Measurements from ENCODE around the gene POLK. TPM values are rescaled to one million over a fixed set of nuclear protein-coding genes. Genes with fewer than 3 reads are reported as not detected.

Gene POLK
- total and polyA plus RNA-seq, 4 donors, result 3.7 to 20.6 (median 9.8) TPM

GRCh38 chr5:75588666-75589065 lies 77.0 kb downstream of the POLK start:
- peaks cover 0 to 17% (median 4%) of the 10 kb centered on the region in 4 donors for H3K36me3 ChIP-seq (ENCODE audit: control insufficient read depth in 4 of 4, insufficient read depth in 3 of 4, low read depth in 1 of 4, low read length in 3 of 4)
- no peak for DNase-seq (ENCODE audit: low spot score)
- 97% methylated on average over 3 of the region's 3 CpGs for WGBS

GRCh38 chr5:75600535-75600934 lies 88.8 kb downstream of the POLK start:
- no peak for TF ChIP-seq FOXA1 (IDR thresholded peaks at IDR 0.05)
- no peak for TF ChIP-seq HNF4A (conservative IDR thresholded peaks at IDR 0.05)
- TF ChIP-seq ZBTB33 (IDR thresholded peaks at IDR 0.05), result no peak
- no peak for TF ChIP-seq GABPA (IDR thresholded peaks at IDR 0.05 in 1 of 2, conservative IDR thresholded peaks at IDR 0.05 in 1 of 2)
- TF ChIP-seq TAF1 (conservative IDR thresholded peaks at IDR 0.05), result no peak
- TF ChIP-seq RXRA (IDR thresholded peaks at IDR 0.05), result no peak
- no peak for TF ChIP-seq FOXA2 (IDR thresholded peaks at IDR 0.05)
- TF ChIP-seq YY1 (IDR thresholded peaks at IDR 0.05), result no peak
- no peak for TF ChIP-seq ATF3 (IDR thresholded peaks at IDR 0.05)
- TF ChIP-seq NR2F2 (IDR thresholded peaks at IDR 0.05), result no peak
- no peak for TF ChIP-seq REST (IDR thresholded peaks at IDR 0.05)
- no peak for TF ChIP-seq EGR1 (IDR thresholded peaks at IDR 0.05; ENCODE audit: low read depth in 2 of 2)
- TF ChIP-seq SP1 (IDR thresholded peaks at IDR 0.05), result no peak
- TF ChIP-seq HNF4G (IDR thresholded peaks at IDR 0.05), result no peak
- TF ChIP-seq CTCF (IDR thresholded peaks at IDR 0.05; ENCODE audit: low read depth, low read length, missing input control), result no peak
- no peak for TF ChIP-seq JUND (IDR thresholded peaks at IDR 0.05)
- TF ChIP-seq RAD21 (IDR thresholded peaks at IDR 0.05), result no peak

More at GRCh38 chr5:75588666-75589065, 77.0 kb downstream of the POLK start:
- H3K27ac ChIP-seq (ENCODE audit: low read depth in 1 of 2, low read length in 2 of 2), result no peak overlapping the region
- no peak overlapping the region for H3K4me3 ChIP-seq (ENCODE audit: low read depth in 1 of 3, low read length in 3 of 3)
- no peaks in the 10 kb centered on the region for H3K9me3 ChIP-seq (ENCODE audit: control insufficient read depth in 4 of 4, low read length in 3 of 4)
- H3K4me1 ChIP-seq (ENCODE audit: control insufficient read depth in 4 of 4, insufficient read depth in 4 of 4, low read length in 3 of 4), result peaks cover 0 to 2% (median 0%) of the 10 kb centered on the region in 4 donors
- no peaks in the 10 kb centered on the region for H3K27me3 ChIP-seq (ENCODE audit: control insufficient read depth in 4 of 4, insufficient read depth in 4 of 4, low read length in 3 of 4)
- TF ChIP-seq RXRA (IDR thresholded peaks at IDR 0.05) (no peak), FOXA2 (IDR thresholded peaks at IDR 0.05) (no peak), FOXA1 (IDR thresholded peaks at IDR 0.05) (no peak), ATF3 (IDR thresholded peaks at IDR 0.05) (no peak), TAF1 (conservative IDR thresholded peaks at IDR 0.05) (no peak), NR2F2 (IDR thresholded peaks at IDR 0.05) (no peak), HNF4G (IDR thresholded peaks at IDR 0.05) (no peak), RAD21 (IDR thresholded peaks at IDR 0.05) (no peak), JUND (IDR thresholded peaks at IDR 0.05) (no peak), GABPA (IDR thresholded peaks at IDR 0.05 in 1 of 2, conservative IDR thresholded peaks at IDR 0.05 in 1 of 2) (no peak)
- H3K9ac ChIP-seq (ENCODE audit: low read depth in 1 of 2, low read length in 2 of 2), result no peak overlapping the region

More at GRCh38 chr5:75600535-75600934, 88.8 kb downstream of the POLK start:
- DNase-seq (ENCODE audit: low spot score), result no peak
- Histone ChIP-seq H3K27ac (ENCODE audit: low read depth in 1 of 2, low read length in 2 of 2) (no peak overlapping the region), H3K4me1 (ENCODE audit: control insufficient read depth in 4 of 4, insufficient read depth in 4 of 4, low read length in 3 of 4) (no peaks in the 10 kb centered on the region), H3K4me3 (ENCODE audit: low read depth in 1 of 3, low read length in 3 of 3) (no peak overlapping the region), H3K27me3 (ENCODE audit: control insufficient read depth in 4 of 4, insufficient read depth in 4 of 4, low read length in 3 of 4) (no peaks in the 10 kb centered on the region), H3K9ac (ENCODE audit: low read depth in 1 of 2, low read length in 2 of 2) (no peak overlapping the region), H3K9me3 (ENCODE audit: control insufficient read depth in 4 of 4, low read length in 3 of 4) (no peaks in the 10 kb centered on the region), H3K36me3 (ENCODE audit: control insufficient read depth in 4 of 4, insufficient read depth in 3 of 4, low read depth in 1 of 4, low read length in 3 of 4) (peaks cover 0 to 15% (median 7%) of the 10 kb centered on the region in 4 donors)
